PFSK-1 (cell line): Measurements from ENCODE around the gene AVPR1B.

Experiments used
- POLR2AphosphoS5 ChIP-seq: IDR thresholded peaks from 2 replicates; pipeline ENCODE4 v1.6.1; 2012; ENCODE audit warnings: low read depth, mild to moderate bottlenecking, control low read depth, low read length, moderate library complexity
- REST ChIP-seq, 2 experiments: IDR thresholded peaks; 2 replicates each; pipeline versions ENCODE4 v1.6.1 to v1.8.0; 2011 to 2012; ENCODE audit warnings: low read depth in 2 of 2, low read length in 2 of 2, control low read depth in 1 of 2, inconsistent platforms in 1 of 2, mild to moderate bottlenecking in 1 of 2, moderate library complexity in 1 of 2; ENCODE audit not compliant: insufficient read depth in 1 of 2
- SIN3A ChIP-seq: IDR thresholded peaks from 2 replicates; pipeline ENCODE4 v1.6.1; 2012; ENCODE audit warnings: mild to moderate bottlenecking, low read length, moderate library complexity, borderline replicate concordance; ENCODE audit not compliant: insufficient read depth
- TAF1 ChIP-seq: IDR thresholded peaks from 2 replicates; pipeline ENCODE4 v1.6.1; 2012; ENCODE audit warnings: low read length, control low read depth, borderline replicate concordance; ENCODE audit not compliant: insufficient read depth

- TF ChIP-seq TAF1 (no peak), REST (IDR thresholded peaks at IDR 0.05; ENCODE audit: insufficient read depth in 1 of 2, low read depth in 2 of 2, low read length in 2 of 2) (no peak), POLR2AphosphoS5 (no peak), SIN3A (no peak)
These were observed 7.5 kb downstream of the AVPR1B start for GRCh38 chr1:206109718-206110117.
